ENCODE results near the gene PRC1.
A peak's percentile ranks its signal among the peaks of the same experiment; 100 is the strongest.

Gene PRC1

GRCh38 chr15:90955624-90956273 is 38.6 kb downstream of the PRC1 start:
- DNase-seq (ENCODE audit: low spot score) = no peak

GRCh38 chr15:90954712-90955623 is 39.4 kb downstream of the PRC1 start, which contains the start of gene RCCD1:
Gene RCCD1, plus strand, starts transcription at chr15:90954884. Its CDS starts 1,851 bp downstream, at chr15:90956735.
- DNase-seq (ENCODE audit: low spot score) = peak; percentile 94

DNA sequence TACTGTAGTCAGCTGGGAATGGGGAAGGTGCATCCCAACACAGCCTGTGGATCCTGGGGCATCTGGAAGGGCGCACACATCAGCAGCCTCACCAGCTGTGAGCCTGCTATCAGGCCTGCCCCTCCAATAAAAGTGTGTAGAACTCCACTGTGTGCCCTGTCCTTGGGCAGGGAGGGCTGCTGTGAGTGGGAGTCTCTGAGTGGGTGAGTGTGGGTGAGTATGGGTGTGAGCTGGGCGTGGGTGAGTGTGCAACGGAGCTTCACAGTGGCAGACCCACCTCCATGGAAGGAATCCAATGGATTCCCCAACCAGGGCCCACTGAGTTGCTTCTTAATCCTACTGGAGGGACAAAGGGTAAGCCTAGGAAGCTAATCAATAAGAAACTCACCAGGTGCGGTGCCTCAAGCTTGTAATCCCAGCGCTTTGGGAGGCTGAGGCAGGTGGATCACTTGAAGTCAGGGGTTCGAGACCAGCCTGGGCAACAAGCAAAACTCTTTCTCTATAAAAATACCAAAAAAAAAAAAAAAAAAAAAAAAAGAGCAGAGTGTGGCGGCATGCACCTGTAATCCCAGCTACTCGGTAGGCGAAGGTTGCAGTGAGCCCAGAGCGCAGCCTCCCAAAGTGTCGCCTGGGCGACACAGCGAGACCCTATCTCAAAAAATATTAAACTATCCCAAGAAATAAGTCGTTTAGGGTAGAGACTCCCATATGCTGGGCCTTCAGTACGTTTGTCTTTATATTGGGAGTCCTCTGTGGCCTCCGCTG is 40.2 kb downstream of the PRC1 start:
- DNase-seq (ENCODE audit: low spot score) = no peak

GRCh38 chr15:90952901-90953677 is 41.2 kb downstream of the PRC1 start:
- no peak for DNase-seq (ENCODE audit: low spot score)

- DNase-seq (ENCODE audit: low spot score) = no peak
These were observed 43.7 kb downstream of the PRC1 start for GRCh38 chr15:90950676-90951075.

GRCh38 chr15:90949979-90950675 is 44.2 kb downstream of the PRC1 start:
- DNase-seq (ENCODE audit: low spot score) = no peak

DNA sequence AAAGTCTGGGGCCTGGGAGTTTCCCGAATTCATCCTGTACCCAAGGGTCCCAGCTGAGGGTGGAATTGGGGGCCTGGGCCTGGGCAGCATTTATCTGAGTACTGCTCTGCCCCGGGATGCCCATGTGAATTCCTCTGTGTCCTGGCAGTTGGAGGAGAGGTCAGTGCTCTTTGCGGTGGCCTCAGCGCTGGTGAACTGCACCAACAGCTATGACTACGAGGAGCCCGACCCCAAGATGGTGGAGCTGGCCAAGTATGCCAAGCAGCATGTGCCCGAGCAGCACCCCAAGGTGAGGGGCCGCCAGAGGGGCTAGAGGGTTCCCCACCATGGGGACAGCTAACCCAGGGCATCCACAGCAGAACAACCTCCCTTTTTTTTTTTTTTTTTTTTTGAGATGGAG is 45.8 kb downstream of the PRC1 start:
- DNase-seq (ENCODE audit: low spot score) = no peak

DNA sequence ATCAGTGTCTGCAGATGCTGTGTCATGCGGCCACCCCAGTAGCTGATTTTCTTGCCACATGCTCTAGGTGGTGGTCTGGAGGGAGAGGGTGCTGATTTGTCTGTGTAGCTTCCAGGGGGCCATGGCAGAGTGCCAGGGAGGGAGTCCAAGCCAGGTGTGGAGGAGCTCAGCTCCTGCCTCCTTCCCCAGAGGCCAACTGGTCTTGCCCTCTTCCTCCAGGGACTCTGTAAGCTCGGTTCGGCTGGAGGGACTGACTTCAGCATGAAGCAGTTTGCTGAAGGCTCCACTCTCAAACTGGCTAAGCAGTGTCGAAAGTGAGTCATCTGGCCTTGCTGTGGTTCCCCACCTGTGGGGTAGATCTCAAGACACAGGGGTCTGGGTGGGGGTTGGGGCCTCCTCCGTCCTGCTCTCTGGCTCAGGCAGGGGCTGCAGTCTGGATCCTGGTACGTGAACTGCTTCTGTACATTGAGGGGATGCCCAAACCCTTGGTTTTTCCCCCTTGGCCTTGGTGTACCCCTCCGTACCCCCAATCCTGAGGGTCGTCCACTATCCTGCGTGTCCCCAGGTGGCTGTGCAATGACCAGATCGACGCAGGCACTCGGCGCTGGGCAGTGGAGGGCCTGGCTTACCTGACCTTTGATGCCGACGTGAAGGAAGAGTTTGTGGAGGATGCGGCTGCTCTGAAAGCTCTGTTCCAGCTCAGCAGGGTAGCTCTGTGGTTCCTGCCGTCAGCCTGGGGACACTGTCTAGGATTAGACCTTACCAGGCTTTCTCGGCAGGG is 46.6 kb downstream of the PRC1 start:
- no peak for DNase-seq (ENCODE audit: low spot score)

DNA sequence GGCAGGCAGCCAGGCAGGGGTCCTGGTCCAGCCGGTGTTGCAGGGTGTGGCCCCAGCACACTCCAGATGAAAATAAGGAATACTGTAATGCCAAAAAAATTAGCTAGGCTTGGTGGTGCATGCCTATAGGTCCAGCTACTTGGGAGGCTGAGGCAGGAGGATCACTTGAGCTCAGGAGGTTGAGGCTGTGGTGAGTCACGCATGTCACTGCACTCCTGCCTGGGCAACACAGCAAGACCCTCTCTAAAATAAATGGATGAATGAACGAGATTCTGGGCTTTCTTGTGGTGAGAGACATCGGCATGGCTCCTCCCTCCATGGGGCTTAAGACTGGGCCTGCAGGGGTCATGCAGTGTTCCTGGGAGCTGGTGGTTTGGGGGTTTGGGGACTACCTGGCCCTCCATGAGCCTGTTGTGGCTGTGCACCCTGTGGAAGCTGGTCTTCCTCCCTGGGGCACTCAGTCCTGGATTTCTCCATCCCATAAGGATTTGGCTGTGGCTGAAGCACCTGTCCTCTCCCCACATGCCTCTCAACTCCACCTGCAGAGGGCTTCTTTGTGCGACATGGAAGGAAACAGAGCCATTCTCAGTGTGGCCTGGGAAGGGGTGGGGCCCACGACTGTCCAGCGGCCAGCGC is 47.3 kb downstream of the PRC1 start:
- no peak for DNase-seq (ENCODE audit: low spot score)

GRCh38 chr15:90946538-90946937 is 47.8 kb downstream of the PRC1 start:
- no peak for DNase-seq (ENCODE audit: low spot score)

DNA sequence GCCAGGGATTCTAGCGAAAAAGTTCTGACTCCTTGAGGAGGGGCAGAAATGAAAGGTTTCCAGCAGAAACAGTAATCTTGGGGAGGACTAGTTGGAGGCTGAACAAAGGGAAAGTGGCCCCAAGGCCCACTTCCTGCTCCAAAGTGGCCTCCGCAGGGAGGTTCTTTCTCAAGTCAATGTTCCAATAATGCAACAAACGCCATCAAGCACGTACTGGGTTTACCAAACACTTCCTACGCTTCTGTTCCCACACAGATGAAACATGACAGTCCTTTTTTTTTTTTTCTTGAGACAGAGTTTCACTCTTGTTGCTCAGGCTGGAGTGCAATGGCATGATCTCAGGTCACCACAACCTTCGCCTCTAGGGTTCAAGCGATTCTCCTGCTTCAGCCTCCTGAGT is 49.2 kb downstream of the PRC1 start:
- DNase-seq (ENCODE audit: low spot score) = no peak

GRCh38 chr15:90942354-90943120 is 51.8 kb downstream of the PRC1 start:
- no peak for DNase-seq (ENCODE audit: low spot score)

GRCh38 chr15:90941038-90941437 is 53.3 kb downstream of the PRC1 start:
- no peak for DNase-seq (ENCODE audit: low spot score)

- DNase-seq (ENCODE audit: low spot score) = no peak
These were observed 54.6 kb downstream of the PRC1 start for GRCh38 chr15:90939756-90940155.

DNA sequence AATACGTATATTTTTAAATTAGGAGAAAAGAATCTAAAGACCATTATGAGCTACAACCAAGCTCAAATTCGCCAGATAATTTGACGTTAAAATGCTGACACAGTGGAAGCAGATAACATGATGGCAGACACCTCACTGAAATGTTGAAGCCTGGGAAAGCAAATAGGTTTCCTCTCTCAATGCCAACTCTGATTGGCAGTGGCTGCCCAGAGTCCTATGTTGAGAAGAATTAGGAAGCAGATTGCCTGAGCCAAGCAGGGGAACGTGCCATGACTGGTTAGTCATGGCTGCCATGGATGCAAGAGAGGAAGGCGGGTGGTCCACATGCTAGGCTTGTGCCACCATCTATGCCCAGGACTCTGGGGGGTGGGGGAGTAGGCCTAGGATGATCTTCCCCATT is 56.1 kb downstream of the PRC1 start:
- DNase-seq (ENCODE audit: low spot score) = no peak

DNA sequence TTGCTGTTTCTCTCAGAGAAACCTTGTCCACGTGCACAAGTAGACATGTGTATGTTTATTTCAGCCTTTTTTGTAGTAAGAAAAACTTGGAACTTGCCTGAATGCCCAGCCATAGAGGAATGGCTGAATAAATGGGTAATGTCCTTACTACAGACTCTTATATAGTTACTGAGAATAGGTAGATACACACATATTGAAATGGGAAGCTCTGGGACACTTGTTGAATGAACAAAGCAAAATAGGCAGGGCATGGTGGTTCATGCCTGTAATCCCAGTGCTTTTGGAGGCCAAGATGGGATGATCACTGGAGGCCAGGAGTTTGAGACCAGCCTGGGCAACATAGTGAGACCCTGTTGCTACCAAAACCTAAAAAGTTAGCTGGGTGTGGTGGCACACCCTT is 57.5 kb downstream of the PRC1 start:
- no peak for DNase-seq (ENCODE audit: low spot score)

DNA sequence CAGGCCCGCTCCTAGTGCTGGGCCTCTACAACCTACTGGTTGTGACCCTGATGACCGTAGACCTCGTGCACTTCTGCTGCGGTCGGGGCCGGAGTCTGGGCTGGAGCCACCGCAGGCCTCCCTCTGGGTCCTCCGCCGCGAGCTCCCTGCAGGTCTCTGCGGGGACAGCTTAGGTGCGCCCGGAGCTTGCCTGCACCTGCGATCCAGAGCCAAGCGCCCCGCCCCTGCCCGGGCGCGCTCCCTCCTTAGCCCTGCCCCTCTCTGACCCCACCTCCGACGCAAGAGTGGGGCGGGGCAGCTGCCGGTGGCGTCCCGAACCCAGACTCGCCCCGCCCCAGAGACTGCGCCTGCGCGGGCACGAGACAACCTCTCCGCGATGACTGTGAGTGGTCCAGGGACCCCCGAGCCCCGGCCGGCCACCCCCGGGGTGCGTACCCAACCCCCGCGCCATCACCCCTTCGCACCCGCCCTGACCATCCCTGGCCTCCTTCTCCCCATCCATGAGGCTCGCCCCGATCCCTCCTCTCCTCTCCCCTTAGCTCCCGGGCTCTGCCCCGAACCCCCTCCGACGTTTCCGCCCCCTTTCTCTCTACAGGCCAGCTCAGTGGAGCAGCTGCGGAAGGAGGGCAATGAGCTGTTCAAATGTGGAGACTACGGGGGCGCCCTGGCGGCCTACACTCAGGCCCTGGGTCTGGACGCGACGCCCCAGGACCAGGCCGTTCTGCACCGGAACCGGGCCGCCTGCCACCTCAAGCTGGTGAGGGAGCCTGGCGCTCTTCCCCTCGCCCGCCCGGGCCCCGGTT is 59.2 kb downstream of the PRC1 start, which contains the start of gene UNC45A:
Gene UNC45A (plus strand): TSS at position 337 of the 803 bp plus-strand sequence. CDS start 40 bp downstream, at position 377.
- DNase-seq (ENCODE audit: low spot score) = peak; percentile 90
